GM10266 (cell line): ENCODE measurements around the gene CASKIN1.

Experiments
- DNase-seq: peaks from one replicate; pipeline ENCODE4 v3.0.0; 2012; ENCODE audit errors: extremely low spot score
- TF ChIP-seq, protein P1 (sequence below): IDR thresholded peaks from 2 replicates; pipeline ENCODE4 v1.5.1; 2012; ENCODE audit warnings: mild to moderate bottlenecking, low read depth; ENCODE audit not compliant: control insufficient read depth, insufficient read depth; ENCODE audit errors: missing control alignments

CASKIN1 gene

GRCh38 chr16:2238838-2239675, 42.7 kb upstream of the CASKIN1 start:
- DNase-seq = no peak
- TF ChIP-seq, protein P1, sequence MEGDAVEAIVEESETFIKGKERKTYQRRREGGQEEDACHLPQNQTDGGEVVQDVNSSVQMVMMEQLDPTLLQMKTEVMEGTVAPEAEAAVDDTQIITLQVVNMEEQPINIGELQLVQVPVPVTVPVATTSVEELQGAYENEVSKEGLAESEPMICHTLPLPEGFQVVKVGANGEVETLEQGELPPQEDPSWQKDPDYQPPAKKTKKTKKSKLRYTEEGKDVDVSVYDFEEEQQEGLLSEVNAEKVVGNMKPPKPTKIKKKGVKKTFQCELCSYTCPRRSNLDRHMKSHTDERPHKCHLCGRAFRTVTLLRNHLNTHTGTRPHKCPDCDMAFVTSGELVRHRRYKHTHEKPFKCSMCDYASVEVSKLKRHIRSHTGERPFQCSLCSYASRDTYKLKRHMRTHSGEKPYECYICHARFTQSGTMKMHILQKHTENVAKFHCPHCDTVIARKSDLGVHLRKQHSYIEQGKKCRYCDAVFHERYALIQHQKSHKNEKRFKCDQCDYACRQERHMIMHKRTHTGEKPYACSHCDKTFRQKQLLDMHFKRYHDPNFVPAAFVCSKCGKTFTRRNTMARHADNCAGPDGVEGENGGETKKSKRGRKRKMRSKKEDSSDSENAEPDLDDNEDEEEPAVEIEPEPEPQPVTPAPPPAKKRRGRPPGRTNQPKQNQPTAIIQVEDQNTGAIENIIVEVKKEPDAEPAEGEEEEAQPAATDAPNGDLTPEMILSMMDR = no peak

DNA sequence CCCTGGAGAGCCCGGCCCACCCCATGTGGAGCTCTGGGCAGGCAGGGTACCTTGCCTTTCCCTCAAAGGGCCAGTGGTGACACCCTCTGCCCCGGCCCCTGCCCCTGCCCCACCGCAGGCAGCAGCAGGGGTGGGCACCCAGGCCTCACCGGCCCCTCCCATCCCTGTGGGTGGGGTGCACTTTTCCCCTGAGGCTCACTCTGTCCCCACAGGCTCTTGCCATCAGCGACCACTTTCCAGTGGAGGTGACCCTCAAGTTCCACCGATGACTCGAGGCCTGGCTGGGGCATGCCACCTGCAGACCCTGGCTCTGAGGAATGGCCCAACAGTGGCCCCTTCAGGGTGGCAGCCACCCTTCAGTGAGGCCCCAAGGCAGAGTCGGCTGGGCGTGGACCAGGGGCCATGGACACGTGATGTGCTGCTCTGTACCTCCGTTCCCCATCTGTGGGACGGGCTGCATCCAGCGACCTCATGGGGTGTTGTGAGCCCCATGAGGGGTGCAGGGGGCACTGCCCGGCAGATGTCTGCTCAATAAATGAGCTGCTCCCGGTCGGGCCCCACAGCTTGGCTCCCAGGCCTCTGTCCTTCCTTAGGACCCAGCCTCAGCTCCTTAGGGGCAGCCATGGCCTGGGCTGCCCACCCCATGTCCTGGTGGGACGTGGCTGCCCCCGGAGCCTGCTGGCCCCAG, 41.9 kb upstream of the CASKIN1 start:
- no peak for DNase-seq
- TF ChIP-seq, protein P1 = no peak

- TF ChIP-seq, protein P1 = no peak
- no peak for DNase-seq
Measured at GRCh38 chr16:2237493-2238149, 41.2 kb upstream of the CASKIN1 start.

DNA sequence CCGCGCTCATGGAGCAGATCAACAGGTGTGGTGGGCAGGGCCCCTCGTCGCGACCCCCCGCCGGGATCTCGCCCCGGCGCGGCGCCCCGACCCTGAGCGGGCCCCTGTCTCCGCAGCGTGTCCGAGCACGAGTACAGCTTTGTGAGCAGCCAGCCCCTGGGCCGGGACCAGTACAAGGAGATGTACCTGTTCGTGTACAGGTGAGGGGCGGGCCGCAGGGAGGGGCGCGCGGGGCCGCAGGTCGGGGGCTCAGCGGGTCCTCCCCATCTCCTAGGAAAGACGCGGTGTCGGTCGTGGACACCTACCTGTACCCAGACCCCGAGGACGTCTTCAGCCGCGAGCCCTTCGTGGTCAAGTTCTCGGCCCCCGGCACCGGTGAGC, 40.7 kb upstream of the CASKIN1 start:
- TF ChIP-seq, protein P1 = no peak

DNA sequence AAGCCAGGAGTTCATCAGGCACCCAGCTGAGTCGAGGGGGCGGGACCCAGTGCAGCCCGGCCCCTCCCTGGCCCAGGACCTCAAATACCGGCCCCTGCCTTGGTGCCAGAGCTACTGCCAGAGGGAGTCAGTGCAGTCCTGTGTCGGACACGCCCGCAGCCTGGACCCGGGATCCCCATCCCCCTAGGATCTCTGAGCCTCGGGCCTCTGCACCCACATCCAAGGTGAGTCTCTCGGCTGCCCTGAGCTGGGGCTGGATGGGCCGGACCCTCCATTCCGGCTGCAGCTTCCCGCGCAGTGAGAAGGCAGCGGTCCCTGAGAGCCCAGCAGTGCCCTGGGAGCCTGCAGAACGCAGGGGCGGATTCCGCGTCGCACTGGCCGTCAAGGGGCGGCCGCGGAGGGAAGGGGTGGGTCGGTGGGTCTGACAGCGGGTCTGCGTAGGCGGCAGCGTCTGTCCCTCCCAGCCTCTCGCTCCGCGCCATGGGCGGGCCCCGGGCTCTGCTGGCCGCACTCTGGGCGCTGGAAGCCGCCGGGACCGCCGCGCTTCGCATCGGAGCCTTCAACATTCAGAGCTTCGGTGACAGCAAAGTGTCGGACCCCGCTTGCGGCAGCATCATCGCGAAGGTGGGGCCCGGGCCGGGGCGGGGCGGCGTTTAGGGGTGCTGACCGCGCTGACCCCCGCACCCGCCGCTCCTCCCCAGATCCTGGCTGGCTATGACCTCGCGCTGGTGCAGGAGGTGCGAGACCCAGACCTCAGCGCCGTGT, 40.1 kb upstream of the CASKIN1 start, which contains the start of gene DNASE1L2:
Gene DNASE1L2 (plus strand): TSS at position 108 of the 765 bp plus-strand sequence. CDS start 373 bp downstream, at position 481.
- DNase-seq = no peak
- TF ChIP-seq, protein P1 = no peak

More for the DNA sequence above, 40.7 kb upstream of the CASKIN1 start:
- no peak for DNase-seq

GRCh38 chr16:2235695-2236336, 39.4 kb upstream of the CASKIN1 start:
- DNase-seq = no peak
- TF ChIP-seq, protein P1 = no peak
